NCI-H524 (cell line): ENCODE data around the gene SUPT6H.

ENCODE experiments used
- DNase-seq, 2 experiments: peaks; one replicate each; lab custom pipeline; 2025; lab: John Stamatoyannopoulos, UW

Gene SUPT6H

DNA sequence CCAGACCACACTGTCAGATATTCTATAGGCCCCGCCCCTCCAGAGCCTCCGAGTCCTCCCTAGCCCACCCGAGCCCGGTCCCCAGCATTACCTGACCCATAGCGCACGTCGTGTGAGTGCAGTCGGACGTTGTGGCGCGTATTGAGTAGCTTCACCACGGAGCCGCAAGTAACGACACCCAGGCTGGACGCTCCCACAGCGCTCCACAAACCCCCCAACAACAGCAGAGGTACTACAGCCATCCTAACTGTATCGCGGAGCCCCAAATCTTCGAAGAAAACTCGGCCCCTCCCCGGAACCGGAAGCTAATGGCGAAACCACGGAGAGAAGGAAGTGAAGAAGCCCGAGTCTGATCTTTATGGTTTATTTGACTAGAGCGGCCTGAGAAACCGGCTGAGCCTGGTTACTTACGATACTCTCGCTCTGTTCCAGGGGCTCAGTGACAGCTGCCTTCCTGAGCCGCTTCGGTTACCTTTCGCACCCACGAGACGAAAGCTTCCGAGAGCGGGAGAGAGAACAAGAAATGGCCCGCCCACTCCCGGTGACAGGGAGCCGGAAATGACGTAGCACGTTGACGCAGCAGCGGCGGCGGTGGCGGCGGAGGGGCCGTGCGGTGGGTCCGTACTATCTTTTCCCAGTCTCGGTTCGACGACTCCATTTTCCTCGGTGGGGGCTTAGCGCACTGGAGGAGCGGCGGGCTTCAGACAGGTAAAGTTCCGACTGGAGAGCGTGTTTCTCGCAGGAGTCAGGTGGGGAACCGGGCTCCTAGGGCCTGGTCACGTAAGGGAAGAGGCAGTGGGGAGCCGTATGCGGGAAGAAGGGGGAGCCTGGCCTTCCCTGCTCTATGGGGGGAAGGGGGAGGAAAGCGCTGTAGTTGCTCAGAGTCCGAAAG, at the start of gene SUPT6H, which contains the start of gene SDF2:
Gene SUPT6H, plus strand, starts transcription at position 571 of the 892 bp plus-strand sequence. CDS start 11,197 bp downstream, outside the sequence.
Gene SDF2, minus strand, starts transcription at position 272 of the 892 bp plus-strand sequence. Its CDS starts 30 bp downstream, at position 242.
- peak; percentile 89 to 94 for DNase-seq

GRCh38 chr17:28612531-28612930, 49.5 kb upstream of the SUPT6H start:
- no peak for DNase-seq

DNA sequence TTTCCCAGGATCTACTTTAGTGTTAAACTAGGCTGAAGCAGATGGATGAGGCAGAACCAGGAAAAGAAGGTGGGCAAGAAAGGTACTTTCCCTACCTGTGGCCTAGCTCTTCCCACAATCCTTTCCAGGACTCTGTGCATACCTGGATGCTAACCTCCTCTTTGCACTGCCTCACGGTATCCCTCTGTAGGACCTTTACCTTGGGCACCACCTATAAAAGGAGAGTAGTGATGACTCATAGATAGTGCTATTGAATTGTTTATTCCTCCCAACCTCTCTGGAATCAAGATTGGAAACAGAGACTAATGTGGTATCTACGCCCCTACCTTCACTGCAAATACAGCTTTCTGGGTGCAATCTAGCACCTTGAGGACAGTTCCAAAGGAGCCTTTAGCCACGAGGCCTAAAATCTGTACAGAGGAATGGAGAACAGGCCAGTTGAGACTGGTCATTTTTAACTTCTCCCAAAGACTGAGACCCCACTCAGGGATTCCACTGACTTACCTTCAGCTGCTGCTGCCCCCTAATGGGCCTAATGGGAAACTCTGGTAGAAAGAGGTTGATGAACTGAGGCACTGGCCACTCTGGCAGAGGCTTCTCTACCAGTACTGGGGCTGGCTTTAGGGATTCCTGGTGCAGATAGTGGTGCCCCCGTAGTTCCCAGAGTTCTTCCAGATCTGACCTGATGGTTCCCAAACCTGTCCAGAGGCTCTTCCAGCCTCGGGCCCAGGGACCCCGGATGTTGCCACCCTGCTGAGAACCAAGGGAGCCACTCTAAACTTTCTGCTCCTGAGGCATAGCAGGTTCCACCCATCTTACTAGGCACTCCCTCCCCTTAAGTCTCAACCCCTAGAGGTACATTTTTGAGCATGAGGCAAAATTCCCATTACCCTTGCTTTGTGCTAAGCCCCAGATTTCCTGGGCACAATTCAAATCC, 48.8 kb upstream of the SUPT6H start:
- DNase-seq: peak; percentile 14 to 66

GRCh38 chr17:28613931-28614381, 48.0 kb upstream of the SUPT6H start, which contains the start of gene RSKR:
RSKR (minus strand) TSS chr17:28614185; CDS start chr17:28614161, 24 bp downstream.
- no peak for DNase-seq

- no peak for DNase-seq
Measured at GRCh38 chr17:28615260-28615940, 46.6 kb upstream of the SUPT6H start.

DNA sequence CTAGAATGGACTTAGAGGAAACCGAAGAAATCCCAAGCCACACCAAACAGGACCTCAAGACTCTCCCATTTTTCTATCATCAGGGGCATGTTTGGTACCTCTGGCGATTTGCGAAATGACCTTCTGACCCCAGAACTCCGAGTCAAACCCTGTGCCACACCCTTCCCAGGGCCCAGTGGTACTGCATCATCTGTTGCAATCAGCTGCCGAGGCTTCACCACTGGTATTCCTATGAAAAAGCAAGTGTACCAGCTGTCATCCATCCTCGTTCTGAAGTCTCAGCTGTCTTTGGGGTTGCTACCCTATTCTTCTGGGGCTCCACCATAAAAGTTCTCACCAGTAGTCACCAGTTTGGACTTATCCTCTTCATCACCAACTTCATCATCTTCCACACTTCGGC, 45.7 kb upstream of the SUPT6H start:
- DNase-seq: no peak

DNA sequence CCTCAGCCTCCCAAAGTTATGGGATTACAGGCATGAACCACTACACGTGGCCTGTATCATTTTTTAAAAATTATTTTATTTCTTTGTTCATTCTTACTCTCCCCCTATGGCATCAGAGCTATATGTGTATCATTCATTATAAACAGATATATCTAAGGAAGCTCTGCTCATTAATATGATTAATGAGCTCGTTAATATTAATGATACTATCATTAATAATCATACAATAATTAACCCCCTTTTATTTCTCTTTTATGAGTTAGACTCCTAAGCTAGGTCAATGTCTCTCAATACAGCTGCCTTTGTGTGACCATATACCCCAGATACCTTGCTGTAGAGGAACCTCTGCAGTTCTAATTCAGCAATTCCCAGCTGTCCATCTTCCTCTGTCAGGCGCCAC, 43.5 kb upstream of the SUPT6H start:
- no peak for DNase-seq

GRCh38 chr17:28620010-28620409, 42.0 kb upstream of the SUPT6H start:
- DNase-seq: no peak

GRCh38 chr17:28622186-28622585, 39.8 kb upstream of the SUPT6H start:
- peak; percentile 95 to 99 for DNase-seq

DNA sequence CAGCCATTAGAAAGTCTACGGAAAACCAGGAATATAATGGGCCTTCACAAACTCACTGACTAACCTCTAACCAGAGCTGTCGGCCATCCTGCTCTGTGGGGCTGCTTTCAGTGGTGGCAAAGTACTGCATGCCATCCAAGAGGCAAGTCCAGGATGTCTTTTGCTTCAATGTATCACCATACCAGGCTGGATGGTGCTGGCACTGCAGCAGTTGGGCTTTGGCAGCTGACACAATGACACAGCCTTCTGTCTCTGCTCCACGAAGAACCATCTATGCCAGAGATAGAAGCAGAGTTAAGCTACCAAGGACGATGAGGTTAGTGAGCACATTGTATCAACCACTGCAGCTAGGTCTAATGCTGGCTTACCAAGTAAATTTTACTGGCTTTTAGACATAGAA, 38.3 kb upstream of the SUPT6H start:
- no peak for DNase-seq

DNA sequence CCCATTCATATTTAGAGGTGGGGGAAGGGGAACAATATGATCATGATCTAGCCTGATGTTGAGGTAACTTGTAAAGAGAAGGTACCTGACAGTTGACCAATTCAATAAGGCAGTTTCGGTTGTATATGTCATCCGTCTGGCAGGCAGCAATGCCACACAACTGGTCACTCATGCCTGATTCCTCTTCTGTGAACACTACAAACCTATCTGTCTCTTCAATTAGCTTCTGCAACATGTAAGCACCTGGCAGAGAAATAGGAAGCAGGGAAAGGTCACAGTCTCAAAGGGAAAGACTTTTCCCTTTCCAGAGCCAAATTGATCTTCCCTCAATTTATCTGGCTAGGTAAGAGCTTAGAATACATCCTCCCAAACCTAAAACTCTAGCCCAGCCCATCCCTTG, 37.9 kb upstream of the SUPT6H start:
- no peak for DNase-seq

GRCh38 chr17:28626818-28627217, 35.2 kb upstream of the SUPT6H start:
- DNase-seq: no peak

DNA sequence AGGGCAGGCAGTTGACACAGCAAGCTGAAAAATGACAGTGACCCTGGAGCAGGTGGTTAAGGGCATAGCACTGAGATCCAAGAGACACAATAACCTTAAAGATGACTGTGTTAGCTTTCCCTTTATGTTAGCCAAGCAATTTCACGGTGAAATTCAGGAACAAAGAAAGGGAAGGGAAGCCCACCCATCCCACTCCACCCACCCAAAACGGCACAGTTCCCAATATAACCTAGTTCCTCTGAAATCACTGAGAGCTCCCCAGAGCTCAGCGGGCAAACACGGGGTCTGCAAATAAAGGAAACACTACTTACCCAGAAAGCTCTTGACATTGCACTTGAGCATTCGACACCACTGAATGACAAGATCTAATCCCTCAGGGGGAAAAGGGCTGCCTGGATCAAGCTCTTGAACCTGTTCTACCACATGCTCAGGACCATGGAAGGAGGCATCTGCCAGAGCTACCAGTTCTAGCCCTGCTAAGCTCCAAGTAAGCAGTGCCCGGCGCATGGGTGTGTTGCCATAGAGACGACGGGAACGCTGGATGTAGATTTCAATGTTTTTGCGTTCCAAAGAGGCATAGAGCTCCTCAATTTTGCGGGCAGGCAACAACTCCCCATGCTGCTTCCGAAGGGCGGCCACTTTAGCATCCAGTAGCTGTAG, 27.7 kb upstream of the SUPT6H start:
- peak; percentile 75 to 85 for DNase-seq

- DNase-seq: no peak
Measured at GRCh38 chr17:28635506-28635905, 26.5 kb upstream of the SUPT6H start.

DNA sequence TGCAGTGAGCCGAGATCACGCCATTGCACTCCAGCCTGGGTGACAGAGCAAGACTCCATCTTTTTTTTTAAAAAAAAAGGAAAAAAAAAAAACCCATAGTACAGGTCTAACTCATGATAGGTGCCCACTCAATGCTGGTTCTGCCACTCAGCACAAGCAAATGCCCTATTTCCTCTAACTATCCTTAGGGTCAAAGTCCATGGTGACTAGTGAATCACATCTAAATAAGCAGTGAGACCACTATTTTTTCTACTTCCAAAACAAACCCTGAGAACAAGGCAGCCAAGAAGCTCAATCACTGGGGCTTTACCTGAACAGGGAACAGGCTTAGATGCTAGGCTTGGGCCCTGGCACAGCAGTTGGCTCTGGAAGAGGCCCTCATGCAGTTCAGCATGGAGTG, 20.4 kb upstream of the SUPT6H start:
- DNase-seq: no peak

DNA sequence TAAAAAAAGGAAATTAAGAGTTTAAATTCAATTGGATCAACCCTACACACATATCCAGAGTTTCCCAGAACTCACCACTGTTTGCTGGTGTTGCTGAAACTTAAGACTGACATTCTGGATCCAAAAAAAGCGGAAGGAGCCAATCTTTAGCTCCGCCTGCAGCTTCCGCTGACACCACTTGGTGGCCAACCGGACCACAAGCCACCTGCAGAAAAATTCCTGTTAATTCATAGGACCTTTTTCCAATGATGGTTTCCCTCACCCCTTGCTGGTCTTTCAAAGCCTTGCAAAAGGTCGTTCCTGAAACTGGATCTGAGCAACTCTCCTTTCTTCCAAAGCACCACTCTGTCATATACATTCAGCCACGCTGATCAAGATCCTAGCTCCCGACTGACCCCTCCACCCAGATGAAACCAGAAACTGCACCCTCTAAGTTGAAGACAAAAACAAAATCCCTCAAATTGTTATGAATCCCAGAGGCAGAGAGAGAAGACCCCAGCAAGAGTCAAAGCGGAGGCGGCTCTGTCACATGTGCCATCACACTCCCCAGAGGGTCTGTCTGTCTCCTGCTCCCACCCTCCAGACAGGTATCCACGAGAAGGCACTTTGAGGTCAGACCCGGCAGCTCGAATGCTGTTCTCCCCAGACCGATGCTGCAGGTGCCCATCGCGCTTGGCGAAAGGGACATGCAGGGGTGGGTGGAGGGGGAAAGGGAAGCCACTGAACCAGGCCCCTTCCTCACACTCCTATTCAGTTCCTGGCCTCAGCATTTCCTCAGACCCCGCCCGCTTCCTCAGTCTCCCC, 17.8 kb upstream of the SUPT6H start:
- DNase-seq: peak; percentile 37 to 71

DNA sequence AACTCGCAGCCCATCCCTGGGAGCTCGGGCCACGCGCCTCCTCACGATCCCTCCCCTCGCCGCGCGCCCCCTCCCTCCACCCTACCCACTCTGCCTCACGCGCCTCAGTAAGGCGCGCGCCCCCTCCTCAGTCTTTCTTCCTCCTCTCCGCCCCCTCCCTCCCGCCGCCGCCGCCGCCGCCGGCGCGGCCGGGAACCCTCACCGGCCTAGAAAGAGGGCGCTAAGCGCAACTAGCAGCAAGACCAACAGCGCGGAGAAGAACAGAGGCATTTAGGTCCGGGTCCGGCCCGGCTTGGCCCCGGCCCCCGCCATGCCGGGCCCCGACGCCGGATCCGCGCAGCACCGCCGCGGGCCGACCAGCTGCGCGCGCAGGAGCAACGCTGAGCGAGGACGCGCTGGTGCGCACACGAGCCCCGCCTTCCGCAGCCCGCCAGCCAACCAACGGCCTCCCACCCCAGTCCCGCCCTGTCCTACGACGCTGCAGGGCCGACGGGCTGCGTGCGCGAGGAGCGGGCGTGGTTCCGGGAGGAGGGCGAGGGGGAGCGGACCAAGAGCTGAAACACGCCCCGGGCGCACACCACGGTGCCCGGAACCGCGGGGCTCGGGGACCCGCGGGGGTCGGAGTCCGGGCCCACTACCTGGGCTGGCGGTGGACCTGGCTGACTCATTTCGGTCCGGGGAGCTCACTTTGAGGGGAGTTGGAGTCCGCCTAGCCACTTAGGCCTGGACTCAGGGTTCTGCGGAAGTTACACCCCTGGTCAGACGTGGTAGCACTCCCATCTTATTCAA, 17.0 kb upstream of the SUPT6H start, which contains the start of gene BLTP2:
Gene BLTP2, minus strand, starts transcription at position 372 of the 789 bp plus-strand sequence. Its CDS starts 102 bp downstream, at position 270.
- peak; percentile 95 to 97 for DNase-seq

- DNase-seq: no peak
Measured at GRCh38 chr17:28645576-28645939, 16.4 kb upstream of the SUPT6H start.

DNA sequence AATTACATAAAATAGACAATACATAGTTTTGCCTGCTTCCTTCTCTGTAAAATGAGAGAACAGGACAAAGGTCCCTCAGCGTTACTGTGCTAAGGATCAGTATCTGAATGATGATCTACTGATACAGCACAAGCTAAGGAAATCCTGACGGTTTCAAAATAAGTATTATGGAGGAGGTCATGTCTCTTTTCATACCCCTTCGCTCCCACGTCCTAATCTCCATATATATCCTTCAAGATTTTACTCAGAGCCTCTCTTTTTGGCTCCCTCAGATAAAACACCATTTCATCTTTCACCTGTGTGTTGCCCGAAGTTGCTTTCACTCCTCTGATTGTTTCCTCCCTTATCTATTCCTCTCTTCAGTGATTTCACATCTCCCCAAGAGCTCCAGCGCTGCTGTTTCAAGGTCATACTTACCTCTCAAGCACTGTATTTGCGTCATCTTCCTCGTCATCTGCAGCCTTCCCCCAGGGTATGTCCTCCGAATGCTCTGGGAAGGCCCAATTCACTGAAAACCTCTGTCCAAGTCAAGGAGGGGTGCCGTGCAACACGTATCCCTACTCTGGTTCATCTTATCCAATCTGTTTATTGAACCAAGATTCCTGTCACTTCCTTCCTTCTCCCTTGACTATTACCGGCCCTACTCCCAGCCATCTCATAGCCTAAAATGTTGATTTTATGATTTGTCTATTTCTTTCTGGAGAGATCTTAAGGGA, 15.8 kb upstream of the SUPT6H start:
- no peak for DNase-seq
